HFF-Myc (cell line): ENCODE results near the gene STYK1.
"Not testable (repeated sequence)": the region's sequence is repeated elsewhere in the genome, so short reads cannot be mapped to it uniquely, and the experiment has no call there.

ENCODE experiments used
- DNase-seq: peaks from one replicate; pipeline ENCODE4 v3.0.0-alpha.2; 2011; ENCODE audit warnings: low read depth; ENCODE audit errors: extremely low read depth
- H3K4me3 ChIP-seq: replicated peaks from 2 replicates; pipeline ENCODE4 v1.5.1; 2011; ENCODE audit warnings: low read depth, mild to moderate bottlenecking, control low read depth, low read length
- TF ChIP-seq, protein P1 (sequence below): IDR thresholded peaks from 2 replicates; pipeline ENCODE4 v1.5.1; 2012; ENCODE audit warnings: mild to moderate bottlenecking, low read depth, low read length, control low read depth; ENCODE audit errors: missing control alignments

The STYK1 gene

GRCh38 chr12:10663869-10664268 is 10.0 kb downstream of the STYK1 start:
- no peak for DNase-seq
- TF ChIP-seq, protein P1, sequence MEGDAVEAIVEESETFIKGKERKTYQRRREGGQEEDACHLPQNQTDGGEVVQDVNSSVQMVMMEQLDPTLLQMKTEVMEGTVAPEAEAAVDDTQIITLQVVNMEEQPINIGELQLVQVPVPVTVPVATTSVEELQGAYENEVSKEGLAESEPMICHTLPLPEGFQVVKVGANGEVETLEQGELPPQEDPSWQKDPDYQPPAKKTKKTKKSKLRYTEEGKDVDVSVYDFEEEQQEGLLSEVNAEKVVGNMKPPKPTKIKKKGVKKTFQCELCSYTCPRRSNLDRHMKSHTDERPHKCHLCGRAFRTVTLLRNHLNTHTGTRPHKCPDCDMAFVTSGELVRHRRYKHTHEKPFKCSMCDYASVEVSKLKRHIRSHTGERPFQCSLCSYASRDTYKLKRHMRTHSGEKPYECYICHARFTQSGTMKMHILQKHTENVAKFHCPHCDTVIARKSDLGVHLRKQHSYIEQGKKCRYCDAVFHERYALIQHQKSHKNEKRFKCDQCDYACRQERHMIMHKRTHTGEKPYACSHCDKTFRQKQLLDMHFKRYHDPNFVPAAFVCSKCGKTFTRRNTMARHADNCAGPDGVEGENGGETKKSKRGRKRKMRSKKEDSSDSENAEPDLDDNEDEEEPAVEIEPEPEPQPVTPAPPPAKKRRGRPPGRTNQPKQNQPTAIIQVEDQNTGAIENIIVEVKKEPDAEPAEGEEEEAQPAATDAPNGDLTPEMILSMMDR, result no peak
- H3K4me3 ChIP-seq, result no peak overlapping the region

- no peak for DNase-seq
- H3K4me3 ChIP-seq, result no peak overlapping the region
- TF ChIP-seq, protein P1, result no peak
These were observed 12.5 kb downstream of the STYK1 start for GRCh38 chr12:10661338-10661737.

GRCh38 chr12:10654003-10654402 is 19.8 kb downstream of the STYK1 start:
- TF ChIP-seq, protein P1, result no peak
- no peak overlapping the region for H3K4me3 ChIP-seq
- DNase-seq, result no peak

DNA sequence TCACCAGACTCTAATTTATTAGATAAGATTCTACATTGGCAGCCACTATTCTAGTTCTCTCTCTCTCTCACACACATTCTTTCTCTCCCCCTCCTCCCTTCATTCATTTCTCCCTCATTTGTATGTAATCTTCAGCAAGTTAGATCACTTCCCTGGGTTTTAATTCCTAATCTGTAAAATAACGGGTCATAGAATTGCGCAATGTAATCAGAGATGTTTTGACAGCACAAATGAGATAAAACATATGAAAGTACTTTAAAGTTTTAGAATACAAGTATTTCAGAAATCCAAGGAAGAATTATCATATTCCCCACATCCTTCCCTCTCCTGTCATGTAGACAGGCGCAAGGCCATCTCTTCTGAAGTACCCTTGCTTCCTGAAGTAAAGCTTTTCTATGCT is 21.7 kb downstream of the STYK1 start:
- DNase-seq, result no peak
- TF ChIP-seq, protein P1, result no peak
- H3K4me3 ChIP-seq, result no peak overlapping the region

DNA sequence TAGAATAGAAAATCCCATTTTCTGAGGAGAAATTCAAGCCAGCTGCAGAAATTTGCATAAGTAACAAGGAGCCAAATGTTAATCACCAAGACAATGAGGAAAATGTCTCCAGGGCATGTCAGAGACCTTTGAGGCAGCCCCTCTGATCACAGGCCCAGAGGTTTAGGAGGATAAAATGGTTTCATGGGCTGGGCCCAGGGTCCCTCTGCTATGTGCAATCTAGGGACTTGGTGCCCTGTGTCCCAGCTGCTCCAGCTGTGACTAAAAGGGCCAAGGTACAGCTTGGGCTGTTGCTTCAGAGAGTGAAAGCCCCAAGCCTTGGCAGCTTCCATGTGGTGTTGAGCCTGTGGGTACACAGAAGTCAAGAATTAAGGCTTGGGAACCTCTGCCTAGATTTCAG is 27.3 kb downstream of the STYK1 start:
- DNase-seq, H3K4me3 ChIP-seq: not testable (repeated sequence)

- DNase-seq, result no peak
- TF ChIP-seq, protein P1, result no peak
- H3K4me3 ChIP-seq, result no peak overlapping the region
These were observed 27.9 kb downstream of the STYK1 start for GRCh38 chr12:10645910-10646309.

GRCh38 chr12:10641735-10642500 is 31.9 kb downstream of the STYK1 start:
- TF ChIP-seq, protein P1, result no peak
- H3K4me3 ChIP-seq, result no peak overlapping the region
- peak; percentile 14 for DNase-seq
